Neural progenitor cell (in vitro differentiated cells): ENCODE results near the gene MS4A1. TPM values are rescaled to one million over a fixed set of nuclear protein-coding genes. Genes with fewer than 3 reads are reported as not detected.

ENCODE experiments used
- DNase-seq: peaks from one replicate; pipeline ENCODE4 v3.0.0-alpha.2; 2016; ENCODE audit warnings: low spot score
- H2AFZ ChIP-seq: fragments of 200-600 bp; sonication (generic); replicated peaks from 2 replicates; pipeline ENCODE4 v1.6.1; 2016; ENCODE audit warnings: antibody characterized with exemption
- H3F3A ChIP-seq: fragments of 200-600 bp; sonication (generic); 2 replicates; pipeline ENCODE4 v1.6.1; 2016; ENCODE audit warnings: antibody characterized with exemption, low read depth
- H3K27ac ChIP-seq: fragments of 200-600 bp; sonication (generic); 2 replicates; pipeline ENCODE4 v1.5.1; 2016; ENCODE audit warnings: mild to moderate bottlenecking
- H3K27me3 ChIP-seq: fragments of 200-600 bp; sonication (generic); 2 replicates; pipeline ENCODE4 v1.6.1; 2016; ENCODE audit warnings: mild to moderate bottlenecking, moderate library complexity
- H3K36me3 ChIP-seq: fragments of 200-600 bp; sonication (generic); 2 replicates; pipeline ENCODE4 v1.5.1; 2016
- H3K4me1 ChIP-seq: fragments of 200-600 bp; sonication (generic); 2 replicates; pipeline ENCODE4 v1.6.1; 2016; ENCODE audit warnings: mixed run types
- H3K4me2 ChIP-seq: fragments of 200-600 bp; sonication (generic); 2 replicates; pipeline ENCODE4 v1.6.1; 2016
- H3K4me3 ChIP-seq: fragments of 200-600 bp; sonication (generic); 2 replicates; pipeline ENCODE4 v1.5.1; 2016
- H3K79me2 ChIP-seq: fragments of 200-600 bp; sonication (generic); 2 replicates; pipeline ENCODE4 v1.6.1; 2016; ENCODE audit warnings: low read depth
- H3K9ac ChIP-seq: fragments of 200-600 bp; sonication (generic); 2 replicates; pipeline ENCODE4 v1.6.1; 2016
- H3K9me3 ChIP-seq: fragments of 200-600 bp; sonication (generic); 2 replicates; pipeline ENCODE4 v1.5.1; 2016; ENCODE audit warnings: low read depth
- H4K20me1 ChIP-seq: fragments of 200-600 bp; sonication (generic); 2 replicates; pipeline ENCODE4 v1.6.1; 2016; ENCODE audit warnings: low read depth
- H3K27ac Mint-ChIP-seq: 3 replicates; pipeline ENCODE4 v1.8.0; 2021; ENCODE audit warnings: mixed read lengths
- H3K27me3 Mint-ChIP-seq: 2 replicates; pipeline ENCODE4 v1.8.0; 2022; ENCODE audit warnings: low read depth, mild to moderate bottlenecking, inconsistent platforms, moderate library complexity, mixed read lengths; ENCODE audit not compliant: insufficient read depth
- H3K36me3 Mint-ChIP-seq: 3 replicates; pipeline ENCODE4 v1.8.0; 2021; ENCODE audit warnings: mixed read lengths
- H3K4me1 Mint-ChIP-seq: 3 replicates; pipeline ENCODE4 v1.8.0; 2021; ENCODE audit warnings: mixed read lengths
- H3K4me3 Mint-ChIP-seq: 3 replicates; pipeline ENCODE4 v1.8.0; 2021; ENCODE audit warnings: mild to moderate bottlenecking, moderate library complexity, mixed read lengths
- H3K9me3 Mint-ChIP-seq: 3 replicates; pipeline ENCODE4 v1.8.0; 2020; ENCODE audit warnings: mixed read lengths
- CTCF ChIP-seq: fragments of 200-600 bp; sonication (generic); IDR thresholded peaks from 2 replicates; pipeline ENCODE4 v1.5.1; 2017; ENCODE audit warnings: antibody characterized with exemption, mild to moderate bottlenecking
- EZH2 ChIP-seq: fragments of 200-600 bp; sonication (generic); IDR thresholded peaks from 2 replicates; pipeline ENCODE4 v1.6.1; 2017; ENCODE audit warnings: antibody characterized with exemption, mild to moderate bottlenecking, moderate library complexity
- EZH2phosphoT487 ChIP-seq: fragments of 200-600 bp; sonication (generic); IDR thresholded peaks from 2 replicates; pipeline ENCODE4 v1.6.1; 2017; ENCODE audit warnings: antibody characterized with exemption
- total RNA-seq: library from RNA; depleted of rRNA; stranded (reverse); fragments of >200 nt; gene quantifications from 2 replicates; pipeline ENCODE4 v1.2.3, GENCODE V29; 2015; ENCODE audit warnings: low replicate concordance

The MS4A1 gene
- total RNA-seq, 1 donor from 2014 or later = not detected

- no peak for DNase-seq
- Mint-ChIP-seq H3K4me1 (peaks cover 9% of the 10 kb centered on the region), H3K27me3 (peaks cover 5% of the 10 kb centered on the region), H3K9me3 (no peaks in the 10 kb centered on the region), H3K4me3 (no peak overlapping the region), H3K27ac (no peak overlapping the region), H3K36me3 (no peaks in the 10 kb centered on the region)
- H3K9ac ChIP-seq = no peak overlapping the region
- no peaks in the 10 kb centered on the region for H3F3A ChIP-seq
- no peaks in the 10 kb centered on the region for H3K36me3 ChIP-seq
- H4K20me1 ChIP-seq = no peaks in the 10 kb centered on the region
- H3K27ac ChIP-seq = no peak overlapping the region
- TF ChIP-seq CTCF (no peak), EZH2phosphoT487 (no peak), EZH2 (no peak)
- H3K9me3 ChIP-seq = no peaks in the 10 kb centered on the region
- H3K4me3 ChIP-seq = no peak overlapping the region
- H2AFZ ChIP-seq = no peak overlapping the region
- H3K79me2 ChIP-seq = no peaks in the 10 kb centered on the region
- no peak overlapping the region for H3K4me2 ChIP-seq
- H3K4me1 ChIP-seq = no peaks in the 10 kb centered on the region
- no peaks in the 10 kb centered on the region for H3K27me3 ChIP-seq
Observed at GRCh38 chr11:60428517-60428916, 27.1 kb upstream of the MS4A1 start.

- Mint-ChIP-seq H3K27ac (no peak within 1 kb of the TSS), H3K27me3 (peaks cover 4% of the 10 kb centered on the region), H3K36me3 (no peaks in the 10 kb centered on the region), H3K9me3 (no peaks in the 10 kb centered on the region), H3K4me3 (no peak within 1 kb of the TSS), H3K4me1 (peaks cover 9% of the 10 kb centered on the region)
- DNase-seq = no peak
- no peak within 1 kb of the TSS for H3K9ac ChIP-seq
- no peaks in the 10 kb centered on the region for H3K4me1 ChIP-seq
- H3K4me2 ChIP-seq = no peak within 1 kb of the TSS
- no peak within 1 kb of the TSS for H3K4me3 ChIP-seq
- H2AFZ ChIP-seq = no peak within 1 kb of the TSS
- H3K79me2 ChIP-seq = no peaks in the 10 kb centered on the region
- TF ChIP-seq CTCF (no peak), EZH2phosphoT487 (no peak), EZH2 (no peak)
- no peak within 1 kb of the TSS for H3K27ac ChIP-seq
- no peaks in the 10 kb centered on the region for H3K9me3 ChIP-seq
- no peaks in the 10 kb centered on the region for H3F3A ChIP-seq
- no peaks in the 10 kb centered on the region for H3K36me3 ChIP-seq
- no peaks in the 10 kb centered on the region for H3K27me3 ChIP-seq
- no peaks in the 10 kb centered on the region for H4K20me1 ChIP-seq
Observed at GRCh38 chr11:60429272-60429671, 26.4 kb upstream of the MS4A1 start, which contains the start of gene MS4A5. TSS of gene MS4A5 (plus strand) at chr11:60429572. CDS start at chr11:60429675, 103 bp downstream.

- H3K79me2 ChIP-seq = no peaks in the 10 kb centered on the region
- Mint-ChIP-seq H3K36me3 (no peaks in the 10 kb centered on the region), H3K9me3 (peaks cover 3% of the 10 kb centered on the region), H3K4me3 (no peak overlapping the region), H3K4me1 (peaks cover 5% of the 10 kb centered on the region), H3K27me3 (peaks cover 4% of the 10 kb centered on the region), H3K27ac (no peak overlapping the region)
- TF ChIP-seq CTCF (no peak), EZH2 (no peak), EZH2phosphoT487 (no peak)
- no peaks in the 10 kb centered on the region for H4K20me1 ChIP-seq
- no peaks in the 10 kb centered on the region for H3K9me3 ChIP-seq
- no peak overlapping the region for H3K9ac ChIP-seq
- no peaks in the 10 kb centered on the region for H3K36me3 ChIP-seq
- H3K27ac ChIP-seq = no peak overlapping the region
- no peaks in the 10 kb centered on the region for H3F3A ChIP-seq
- H3K4me2 ChIP-seq = no peak overlapping the region
- DNase-seq = no peak
- no peak overlapping the region for H3K4me3 ChIP-seq
- no peaks in the 10 kb centered on the region for H3K4me1 ChIP-seq
- H2AFZ ChIP-seq = no peak overlapping the region
- no peaks in the 10 kb centered on the region for H3K27me3 ChIP-seq
Observed at GRCh38 chr11:60431251-60431650, 24.4 kb upstream of the MS4A1 start.
